ENCODE results near the gene LYZ. TPM values are rescaled to one million over a fixed set of nuclear protein-coding genes. Genes with fewer than 3 reads are reported as not detected.
A peak's percentile ranks its signal among the peaks of the same experiment; 100 is the strongest.

LYZ gene
- total and polyA plus RNA-seq, 9 of the 15 experiments (the other 6 are each of a cell fraction or from before 2014, with no cell fraction given): 27.2 to 96.3 (median 42.1) TPM

DNA sequence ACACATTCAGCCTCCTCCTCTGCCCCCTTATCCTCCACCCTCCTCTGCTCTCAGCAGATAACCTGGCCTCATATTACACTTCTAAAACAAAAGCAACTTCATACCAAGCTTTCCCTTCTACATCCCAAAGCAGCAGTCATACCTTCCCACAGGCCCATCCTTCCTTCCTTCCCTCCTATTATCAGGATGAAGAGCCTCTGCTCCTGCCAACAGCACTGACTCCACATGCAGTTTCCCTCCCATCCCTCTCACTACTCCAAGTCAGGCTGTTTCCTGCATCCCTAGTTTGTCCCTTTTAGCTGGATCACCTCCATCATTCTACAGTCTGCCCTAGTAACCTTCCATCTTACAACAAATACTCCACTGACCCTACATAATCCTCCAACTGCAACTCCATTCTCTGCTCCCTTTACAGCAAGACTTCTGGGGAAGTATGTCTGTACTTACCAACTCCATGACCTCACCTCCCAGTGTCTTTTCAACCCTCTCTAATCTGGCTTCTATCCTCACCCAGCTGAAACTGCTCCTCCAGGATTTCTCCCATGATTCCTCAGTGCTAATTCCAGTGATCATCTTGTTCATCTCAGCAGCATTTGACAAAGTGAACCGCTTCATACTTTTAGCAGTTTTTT lies 6.5 kb downstream of the LYZ start (continued):
- TF ChIP-seq, protein P1, sequence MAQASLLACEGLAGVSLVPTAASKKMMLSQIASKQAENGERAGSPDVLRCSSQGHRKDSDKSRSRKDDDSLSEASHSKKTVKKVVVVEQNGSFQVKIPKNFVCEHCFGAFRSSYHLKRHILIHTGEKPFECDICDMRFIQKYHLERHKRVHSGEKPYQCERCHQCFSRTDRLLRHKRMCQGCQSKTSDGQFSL (CRISPR knock-in tag; IDR thresholded peaks at IDR 0.05): no peak
- TF ChIP-seq, protein P1 (tag; IDR thresholded peaks at IDR 0.05): no peak
- TF ChIP-seq SMARCA4 (IDR thresholded peaks at IDR 0.05): peak; percentile 34; the same call in 1 of the 2 replicates
- no peak for TF ChIP-seq ZBTB26 (CRISPR knock-in tag; IDR thresholded peaks at IDR 0.05)
- TF ChIP-seq, protein P2, sequence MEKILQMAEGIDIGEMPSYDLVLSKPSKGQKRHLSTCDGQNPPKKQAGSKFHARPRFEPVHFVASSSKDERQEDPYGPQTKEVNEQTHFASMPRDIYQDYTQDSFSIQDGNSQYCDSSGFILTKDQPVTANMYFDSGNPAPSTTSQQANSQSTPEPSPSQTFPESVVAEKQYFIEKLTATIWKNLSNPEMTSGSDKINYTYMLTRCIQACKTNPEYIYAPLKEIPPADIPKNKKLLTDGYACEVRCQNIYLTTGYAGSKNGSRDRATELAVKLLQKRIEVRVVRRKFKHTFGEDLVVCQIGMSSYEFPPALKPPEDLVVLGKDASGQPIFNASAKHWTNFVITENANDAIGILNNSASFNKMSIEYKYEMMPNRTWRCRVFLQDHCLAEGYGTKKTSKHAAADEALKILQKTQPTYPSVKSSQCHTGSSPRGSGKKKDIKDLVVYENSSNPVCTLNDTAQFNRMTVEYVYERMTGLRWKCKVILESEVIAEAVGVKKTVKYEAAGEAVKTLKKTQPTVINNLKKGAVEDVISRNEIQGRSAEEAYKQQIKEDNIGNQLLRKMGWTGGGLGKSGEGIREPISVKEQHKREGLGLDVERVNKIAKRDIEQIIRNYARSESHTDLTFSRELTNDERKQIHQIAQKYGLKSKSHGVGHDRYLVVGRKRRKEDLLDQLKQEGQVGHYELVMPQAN (IDR thresholded peaks at IDR 0.05; ENCODE audit: borderline replicate concordance): no peak
- TF ChIP-seq MTA1 (IDR thresholded peaks at IDR 0.05; ENCODE audit: borderline replicate concordance): 0 out of 2 replicates have a peak, but pooled peaks have one; percentile 30
- peak; percentile 55; the same call in 1 of the 2 replicates for TF ChIP-seq HLTF (IDR thresholded peaks at IDR 0.05)
- TF ChIP-seq HDGF (IDR thresholded peaks at IDR 0.05): peak; percentile 76; the same call in 1 of the 2 replicates
- TF ChIP-seq, protein P3, sequence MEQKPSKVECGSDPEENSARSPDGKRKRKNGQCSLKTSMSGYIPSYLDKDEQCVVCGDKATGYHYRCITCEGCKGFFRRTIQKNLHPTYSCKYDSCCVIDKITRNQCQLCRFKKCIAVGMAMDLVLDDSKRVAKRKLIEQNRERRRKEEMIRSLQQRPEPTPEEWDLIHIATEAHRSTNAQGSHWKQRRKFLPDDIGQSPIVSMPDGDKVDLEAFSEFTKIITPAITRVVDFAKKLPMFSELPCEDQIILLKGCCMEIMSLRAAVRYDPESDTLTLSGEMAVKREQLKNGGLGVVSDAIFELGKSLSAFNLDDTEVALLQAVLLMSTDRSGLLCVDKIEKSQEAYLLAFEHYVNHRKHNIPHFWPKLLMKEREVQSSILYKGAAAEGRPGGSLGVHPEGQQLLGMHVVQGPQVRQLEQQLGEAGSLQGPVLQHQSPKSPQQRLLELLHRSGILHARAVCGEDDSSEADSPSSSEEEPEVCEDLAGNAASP (IDR thresholded peaks at IDR 0.05): no peak
